Measurements from ENCODE around the gene CLEC16A.
A peak's percentile ranks its signal among the peaks of the same experiment; 100 is the strongest.

The CLEC16A gene

GRCh38 chr16:11016524-11016988 is 72.2 kb downstream of the CLEC16A start:
- DNase-seq (ENCODE audit: low read depth in 2 of 2), result no peak

DNA sequence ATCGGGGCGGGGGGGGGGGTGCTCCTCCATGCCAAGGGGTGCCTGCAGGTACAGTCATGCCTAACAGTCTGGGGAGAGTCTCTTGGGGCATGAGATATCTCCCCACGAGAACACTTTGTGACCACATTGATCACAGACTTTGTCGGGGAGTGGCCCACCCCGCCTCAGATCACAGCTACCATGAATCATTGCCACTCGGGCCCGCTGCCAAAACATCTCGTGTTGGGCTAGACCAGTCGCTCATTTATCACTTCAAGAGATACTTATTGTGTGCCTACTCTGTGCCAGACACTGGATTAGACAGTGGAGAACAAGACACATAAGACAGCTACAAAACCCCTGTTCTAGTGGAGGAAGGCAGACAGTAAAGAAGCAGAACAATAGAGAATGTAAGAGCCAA is 72.6 kb downstream of the CLEC16A start:
- DNase-seq (ENCODE audit: low read depth in 2 of 2), result peak; percentile 27 to 71

GRCh38 chr16:11017499-11017898 is 73.1 kb downstream of the CLEC16A start:
- no peak for DNase-seq (ENCODE audit: low read depth in 2 of 2)

GRCh38 chr16:11020388-11020787 is 76.0 kb downstream of the CLEC16A start:
- DNase-seq (ENCODE audit: low read depth in 2 of 2), result no peak

GRCh38 chr16:11020792-11021551 is 76.6 kb downstream of the CLEC16A start:
- DNase-seq (ENCODE audit: low read depth in 2 of 2), result no peak

DNA sequence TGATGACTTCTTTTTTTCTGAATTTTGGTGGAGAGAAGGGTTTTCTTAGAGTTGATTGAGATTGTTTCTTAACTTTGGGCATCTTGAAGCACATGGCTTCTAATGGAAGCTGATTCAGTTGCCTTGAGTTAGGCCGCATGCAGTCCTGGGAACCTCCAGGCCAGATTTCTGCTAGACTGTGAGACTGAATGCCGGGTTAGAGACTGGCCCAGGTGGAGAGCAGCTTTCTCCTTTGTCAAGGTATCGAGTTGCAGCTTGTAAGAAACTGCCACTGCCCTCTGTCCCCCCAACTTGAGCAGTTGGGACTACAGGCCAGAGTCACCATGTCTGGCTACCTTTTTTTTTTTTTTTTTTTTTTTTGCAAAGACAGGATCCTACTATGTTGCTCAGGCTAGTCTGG is 77.6 kb downstream of the CLEC16A start:
- DNase-seq (ENCODE audit: low read depth in 2 of 2), result no peak

DNA sequence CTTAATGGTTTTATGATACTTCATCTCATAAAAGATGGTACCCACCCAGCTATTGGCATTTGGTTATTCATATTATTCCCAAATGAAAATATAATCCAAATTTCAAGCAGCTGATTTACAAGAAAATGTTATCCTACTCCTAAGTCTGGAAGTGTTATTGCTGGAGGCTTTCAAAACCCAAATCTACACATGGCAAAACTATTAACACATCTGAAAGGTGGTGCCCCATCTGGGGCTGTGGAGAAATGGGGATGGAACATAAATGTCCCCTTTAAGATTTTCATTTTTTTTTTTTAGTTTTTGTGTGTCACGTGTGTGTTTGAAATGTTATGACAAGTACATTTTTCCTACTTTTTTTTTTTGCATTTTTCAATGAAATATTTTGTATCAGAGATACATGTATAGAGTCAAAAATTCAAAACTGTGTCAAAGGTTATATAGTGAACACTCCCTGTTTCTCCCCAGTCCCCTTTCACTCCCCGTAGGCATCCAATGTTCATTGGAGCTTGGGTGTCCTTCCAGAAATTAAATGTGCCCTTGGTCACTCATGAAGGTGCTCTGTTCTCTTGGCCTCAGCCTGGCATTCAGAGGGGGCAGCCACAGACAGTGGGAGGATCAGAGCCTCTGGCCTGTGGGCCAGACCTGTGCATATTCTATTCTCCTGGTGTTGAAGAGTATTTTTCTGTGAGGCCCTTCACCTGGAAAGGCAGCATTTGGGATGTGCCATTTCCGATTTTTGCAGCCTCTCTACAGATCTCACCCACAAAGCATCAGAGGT is 79.1 kb downstream of the CLEC16A start:
- DNase-seq (ENCODE audit: low read depth in 2 of 2), result no peak

DNA sequence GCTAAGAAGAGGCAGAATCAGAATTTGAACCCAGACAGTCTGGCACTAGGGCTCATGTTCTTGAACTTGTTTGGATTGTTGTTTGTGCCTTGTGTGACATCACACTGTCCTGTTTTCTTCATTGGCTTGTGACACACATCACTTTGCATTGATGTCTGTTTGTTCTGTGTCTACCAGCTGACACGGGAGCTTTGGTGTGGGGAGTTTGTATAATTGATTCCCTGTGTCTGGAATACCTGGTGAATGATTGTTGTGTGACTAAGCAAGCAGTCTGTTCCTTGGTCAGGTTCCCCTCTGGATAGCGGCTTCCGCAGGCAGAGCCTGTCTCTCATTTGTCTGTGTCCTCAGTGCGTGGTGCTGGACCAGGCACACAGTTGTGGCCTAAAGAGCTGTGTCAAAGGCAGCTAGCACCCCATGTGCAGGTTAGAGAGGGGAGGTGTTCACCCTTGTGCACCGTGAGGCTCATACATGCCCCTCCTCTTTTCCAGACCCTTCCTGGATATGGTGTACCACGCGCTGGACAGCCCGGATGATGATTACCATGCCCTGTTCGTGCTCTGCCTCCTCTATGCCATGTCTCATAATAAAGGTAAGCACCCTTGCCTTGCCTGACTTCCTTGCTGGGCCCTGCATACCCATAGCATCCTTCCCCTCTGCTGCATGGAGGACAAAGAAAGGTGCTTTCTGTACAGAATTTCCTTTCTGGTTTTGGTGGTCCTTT is 80.1 kb downstream of the CLEC16A start:
- no peak for DNase-seq (ENCODE audit: low read depth in 2 of 2)

DNA sequence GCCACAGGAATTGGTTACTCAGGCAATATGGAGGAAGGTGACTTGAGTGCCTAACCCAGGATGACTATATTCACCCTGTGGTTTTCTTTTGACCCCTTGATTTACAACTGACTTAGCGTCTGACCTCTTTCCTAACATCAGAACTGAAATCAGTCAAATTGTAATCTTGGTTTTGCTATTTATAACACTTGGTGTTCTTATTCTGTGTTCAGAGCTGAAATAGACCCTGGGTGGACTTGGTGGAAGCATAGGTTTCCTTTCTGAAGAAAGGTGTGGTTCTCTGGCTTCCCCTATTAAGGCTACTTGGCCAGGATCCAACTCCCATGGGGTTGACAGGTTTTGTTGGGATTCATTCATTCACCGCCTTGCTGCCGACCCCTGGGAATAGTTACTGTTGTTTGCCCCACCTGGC is 80.8 kb downstream of the CLEC16A start:
- DNase-seq (ENCODE audit: low read depth in 2 of 2), result no peak

GRCh38 chr16:11029948-11030347 is 85.6 kb downstream of the CLEC16A start:
- DNase-seq (ENCODE audit: low read depth in 2 of 2), result no peak

- no peak for DNase-seq (ENCODE audit: low read depth in 2 of 2)
Observed at GRCh38 chr16:11030990-11031510, 86.7 kb downstream of the CLEC16A start.

DNA sequence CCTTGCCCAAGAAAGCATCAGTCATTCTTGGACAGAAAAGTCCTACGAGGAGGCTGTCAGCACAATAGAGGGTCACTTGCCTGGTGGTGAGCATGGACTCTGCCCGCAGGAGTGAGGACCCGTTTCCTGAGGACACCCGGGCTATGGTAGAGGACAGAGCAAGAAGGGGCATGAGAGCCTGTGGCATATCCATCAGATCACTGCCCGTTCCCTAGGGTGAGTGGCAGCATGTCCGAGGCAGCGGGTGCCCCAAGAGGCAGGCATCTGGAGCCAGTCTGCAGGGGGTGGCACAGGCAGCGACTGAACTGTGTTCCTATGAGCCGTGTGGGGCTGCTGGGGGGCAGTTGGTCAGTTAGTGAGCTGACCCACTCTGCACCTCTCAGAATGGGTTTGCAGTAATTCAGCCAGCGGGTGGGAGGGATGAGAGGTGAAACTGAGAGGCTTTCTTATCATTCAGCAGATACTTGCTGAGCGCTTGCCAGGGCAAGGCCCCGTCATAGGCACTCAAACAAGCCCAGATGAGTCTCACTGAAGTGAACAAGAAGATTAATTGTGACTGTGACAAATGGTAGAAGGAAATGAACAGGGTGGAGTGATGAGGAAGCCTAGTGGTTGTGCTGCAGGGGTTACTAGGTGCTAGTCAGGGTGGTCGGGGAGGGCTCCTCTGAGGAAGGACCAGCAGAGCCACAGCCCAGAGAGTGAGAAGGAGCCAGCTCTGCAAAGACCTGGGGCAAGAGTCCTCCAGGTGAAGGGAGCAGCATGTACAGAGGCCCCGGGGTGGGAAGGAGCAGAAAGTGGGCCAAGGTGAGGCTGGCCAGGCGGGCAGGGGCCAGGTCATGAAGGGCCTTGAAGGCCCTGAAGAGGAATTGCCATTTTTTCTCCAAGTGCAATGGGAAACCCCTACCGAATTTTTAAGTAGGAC is 87.9 kb downstream of the CLEC16A start:
- DNase-seq (ENCODE audit: low read depth in 2 of 2), result no peak

- DNase-seq (ENCODE audit: low read depth in 2 of 2), result no peak
Observed at GRCh38 chr16:11032922-11033291, 88.5 kb downstream of the CLEC16A start.

DNA sequence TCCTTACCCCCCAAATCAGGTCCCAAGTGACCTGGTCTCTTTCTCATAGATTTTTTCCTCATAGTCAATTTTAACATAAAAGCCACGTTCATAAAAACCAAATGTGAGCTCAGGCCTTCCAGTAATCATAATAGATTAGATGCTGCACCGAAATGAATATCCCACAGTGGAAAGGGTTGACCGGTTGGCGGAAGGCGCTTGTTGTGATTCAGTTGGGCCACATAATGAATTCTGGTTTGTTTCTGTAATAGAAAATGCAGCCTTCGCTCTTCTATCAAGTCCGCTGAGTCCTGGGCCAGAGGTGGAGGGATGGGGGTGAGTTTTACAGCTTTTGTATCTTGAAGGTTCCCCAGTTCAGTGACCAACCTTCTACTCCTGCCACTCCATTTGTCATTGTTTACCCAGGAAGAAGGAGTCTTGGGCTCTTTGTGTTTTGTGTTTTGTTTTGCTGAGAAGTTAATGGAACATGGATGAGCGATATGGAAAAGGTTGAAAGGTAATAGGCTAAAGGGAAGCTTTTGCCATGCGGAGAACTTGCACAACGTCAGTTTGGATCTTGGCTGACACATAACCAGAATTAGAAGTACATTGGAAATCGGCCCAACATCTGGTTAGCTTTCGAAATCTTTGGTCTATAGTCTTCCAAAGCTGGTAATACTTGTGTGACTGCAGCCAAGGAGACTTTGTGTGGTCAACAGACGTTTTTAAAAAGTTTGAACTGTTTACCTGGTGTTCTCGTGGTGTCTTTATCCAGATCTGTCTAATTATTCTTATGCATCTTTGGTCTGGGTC is 89.5 kb downstream of the CLEC16A start:
- no peak for DNase-seq (ENCODE audit: low read depth in 2 of 2)

- DNase-seq (ENCODE audit: low read depth in 2 of 2), result no peak
Observed at GRCh38 chr16:11034481-11034931, 90.1 kb downstream of the CLEC16A start.

DNA sequence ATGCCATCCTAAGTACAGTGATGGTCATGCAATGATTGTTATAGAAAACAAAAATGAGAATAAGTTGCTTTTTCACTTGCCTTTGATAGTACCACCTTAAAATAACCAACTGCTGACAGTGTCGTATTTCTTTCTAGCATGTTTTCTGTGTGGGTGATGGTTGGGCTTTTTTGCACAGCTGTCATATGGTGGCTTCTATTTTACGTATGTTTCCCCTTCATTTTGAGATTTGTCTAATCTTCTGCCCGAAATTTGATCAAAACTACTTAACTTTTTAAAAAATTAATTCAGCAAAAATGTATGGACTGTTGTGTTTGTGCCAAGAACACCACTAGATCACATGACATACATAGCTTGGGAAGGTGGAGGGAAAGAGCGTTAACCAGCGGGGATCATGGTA is 90.7 kb downstream of the CLEC16A start:
- DNase-seq (ENCODE audit: low read depth in 2 of 2), result no peak

DNA sequence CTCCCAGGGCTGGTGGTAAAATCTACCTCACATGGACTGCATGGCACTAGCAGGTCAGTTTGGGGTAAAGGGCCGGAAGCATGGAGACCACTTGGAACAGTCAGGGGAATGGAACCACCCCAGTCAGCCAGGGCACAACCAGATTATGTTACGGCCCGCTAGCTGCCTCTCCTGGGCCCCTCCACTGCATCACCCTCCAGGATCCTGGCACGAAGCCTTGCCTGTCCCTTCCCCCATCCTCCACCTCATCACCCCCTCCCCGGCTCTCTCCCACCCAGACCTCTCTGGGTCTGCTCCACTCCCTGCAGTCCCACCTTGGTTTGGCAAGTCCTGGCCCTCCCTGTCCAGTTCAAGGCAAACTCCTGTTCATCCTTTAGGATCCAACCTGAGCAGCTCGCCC is 91.7 kb downstream of the CLEC16A start:
- no peak for DNase-seq (ENCODE audit: low read depth in 2 of 2)

GRCh38 chr16:11036868-11037410 is 92.6 kb downstream of the CLEC16A start:
- no peak for DNase-seq (ENCODE audit: low read depth in 2 of 2)

DNA sequence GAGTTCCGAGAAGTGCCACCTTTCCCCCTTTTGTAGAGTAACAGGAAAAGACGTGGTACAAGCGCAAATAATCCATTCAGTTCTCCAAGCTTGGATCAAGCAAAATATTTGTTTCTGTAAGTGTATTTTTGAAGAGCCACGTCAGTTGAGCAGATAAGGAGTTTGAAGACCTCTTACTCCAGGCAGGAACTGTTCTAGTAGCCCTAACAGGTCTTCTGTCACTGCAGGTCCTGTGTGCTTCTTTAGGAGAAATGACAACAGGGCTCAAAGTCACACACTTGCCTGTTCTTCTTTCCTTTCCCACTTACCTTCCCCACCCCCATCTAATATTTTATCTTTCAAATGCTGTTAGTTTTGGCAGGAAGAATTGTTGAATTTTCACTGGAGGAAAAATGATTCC is 93.9 kb downstream of the CLEC16A start:
- no peak for DNase-seq (ENCODE audit: low read depth in 2 of 2)

GRCh38 chr16:11038777-11039176 is 94.4 kb downstream of the CLEC16A start:
- DNase-seq (ENCODE audit: low read depth in 2 of 2), result no peak
